Measurements from ENCODE around the gene GAREM1.

GRCh38 chr18:32424696-32425095 is 46.0 kb downstream of the GAREM1 start:
- no peak for TF ChIP-seq CTCF (conservative IDR thresholded peaks at IDR 0.05)
- TF ChIP-seq EZH2 (IDR thresholded peaks at IDR 0.05; ENCODE audit: low read depth): no peak

Measured in PC-9 (cell line).